K562 (cell line): ENCODE results near the gene THOP1. TPM values are rescaled to one million over a fixed set of nuclear protein-coding genes. Genes with fewer than 3 reads are reported as not detected.

Experiments
- ATAC-seq: fragments of 200-7000 bp; cut with Tn5 transposase; 3 replicates; pipeline ENCODE4 v1.9.1; 2020; ENCODE audit warnings: moderate library complexity
- BruUV-seq: library from RNA; stranded (reverse); fragments of 400-500 nt; replicated peaks from 2 replicates; lab custom pipeline; 2021; lab: Mats Ljungman, UMichigan
- CTCF ChIA-PET: fragments of 300-600 bp; formaldehyde crosslinking; extraction: SDS; loops from one replicate; lab custom pipeline; 2021; ENCODE audit warnings: low intra/inter-chr PET ratio; lab: Yijun Ruan, JAX
- POLR2A ChIA-PET: fragments of 300-600, 350-650 bp; sonication (Branson Sonifier 250); formaldehyde crosslinking; extraction: SDS; loops from one replicate; lab custom pipeline; 2021; ENCODE audit warnings: antibody characterized with exemption, inconsistent platforms; lab: Yijun Ruan, JAX
- DNase-seq, 4 experiments: peaks; one replicate each; pipeline versions ENCODE4 v3.0.0 to v3.0.0-alpha.2; 2011 to 2018; ENCODE audit warnings: low spot score in 3 of 4, mixed read lengths in 3 of 4; ENCODE audit errors: extremely low read depth in 1 of 4
- FAIRE-seq: peaks from 2 replicates; lab custom pipeline; 2011; peaks lifted over from hg19 to GRCh38; lab: Jason Lieb, UNC
- H2AFZ ChIP-seq: 2 replicates; pipeline ENCODE4 v1.6.0; 2011; ENCODE audit warnings: low read depth, low read length, control low read depth, inconsistent platforms
- H3K27ac ChIP-seq: fragments of 200-600 bp; 3 replicates; pipeline ENCODE4 v1.8.0; 2011; ENCODE audit warnings: low read depth, mild to moderate bottlenecking, control low read depth, inconsistent platforms, low read length, moderate library complexity, mixed read lengths; ENCODE audit errors: extremely low read depth
- H3K27me3 ChIP-seq, 2 experiments: fragments of 300-600 bp in 1 of 2; 2 replicates in 1 of 2; 3 replicates in 1 of 2; pipeline versions ENCODE4 v1.6.0 to v1.8.0; 2011; ENCODE audit warnings: inconsistent platforms in 2 of 2, low read length in 2 of 2, mild to moderate bottlenecking in 1 of 2, mixed read lengths in 1 of 2, moderate library complexity in 1 of 2; ENCODE audit not compliant: control insufficient read depth in 2 of 2, insufficient read depth in 2 of 2
- H3K36me3 ChIP-seq: fragments of 300-600 bp; 3 replicates; pipeline ENCODE4 v1.8.0; 2011; ENCODE audit warnings: mild to moderate bottlenecking, low read length, inconsistent platforms; ENCODE audit not compliant: control insufficient read depth, insufficient read depth
- H3K4me1 ChIP-seq, 2 experiments: fragments of 200-600 bp in 1 of 2; replicated peaks in 1 of 2; 2 replicates in 1 of 2; 3 replicates in 1 of 2; pipeline versions ENCODE4 v1.5.1 to v1.8.0; 2011; ENCODE audit warnings: inconsistent platforms in 2 of 2, low read length in 2 of 2, mild to moderate bottlenecking in 1 of 2, mixed read lengths in 1 of 2, moderate library complexity in 1 of 2; ENCODE audit not compliant: control insufficient read depth in 2 of 2, insufficient read depth in 2 of 2
- H3K4me2 ChIP-seq: 2 replicates; pipeline ENCODE4 v1.6.1; 2011; ENCODE audit warnings: low read length, control low read depth, inconsistent platforms, mixed read lengths; ENCODE audit not compliant: insufficient read depth
- H3K4me3 ChIP-seq: fragments of 200-600 bp; sonication (generic), shearing (Covaris generic); 2 replicates; pipeline ENCODE4 v1.5.1; 2016; ENCODE audit warnings: control low read depth, inconsistent platforms
- H3K79me2 ChIP-seq: fragments of 200-600 bp; 3 replicates; pipeline ENCODE4 v1.8.0; 2011; ENCODE audit warnings: low read length, inconsistent platforms; ENCODE audit not compliant: control insufficient read depth, insufficient read depth
- H3K9ac ChIP-seq, 2 experiments: 2 replicates each; pipeline versions ENCODE4 v1.6.0 to v1.6.1; 2011; ENCODE audit warnings: low read depth in 2 of 2, low read length in 2 of 2, control low read depth in 1 of 2, inconsistent platforms in 1 of 2, mild to moderate bottlenecking in 1 of 2, mixed read lengths in 1 of 2; ENCODE audit not compliant: insufficient read depth in 1 of 2
- H3K9me1 ChIP-seq: one replicate; pipeline ENCODE4 v1.6.0; 2011; ENCODE audit warnings: inconsistent platforms, mild to moderate bottlenecking, low read length, moderate library complexity; ENCODE audit not compliant: control insufficient read depth, insufficient read depth
- H3K9me3 ChIP-seq: replicated peaks from 2 replicates; pipeline ENCODE4 v1.5.1; 2011; ENCODE audit warnings: low read depth, low read length, inconsistent platforms; ENCODE audit not compliant: control insufficient read depth, insufficient read depth
- H4K20me1 ChIP-seq: replicated peaks from 2 replicates; pipeline ENCODE4 v1.6.1; 2011; ENCODE audit warnings: low read length, inconsistent platforms, mixed read lengths; ENCODE audit not compliant: control insufficient read depth, insufficient read depth
- ATF3 ChIP-seq, 2 experiments: fragments of 450-650 bp in 1 of 2; sonication (generic) in 1 of 2; formaldehyde crosslinking in 1 of 2; IDR thresholded peaks in 1 of 2; conservative IDR thresholded peaks in 1 of 2; 2 replicates each; pipeline versions ENCODE4 v1.6.1 to v1.8.1; 2016 to 2023; ENCODE audit warnings: mild to moderate bottlenecking in 2 of 2, moderate library complexity in 2 of 2, inconsistent platforms in 1 of 2, missing genetic modification reagents in 1 of 2
- HDAC1 ChIP-seq, 2 experiments: fragments of 450-650 bp; IDR thresholded peaks; 2 replicates each; pipeline ENCODE4 v1.6.1; 2016 to 2017; ENCODE audit warnings: inconsistent platforms in 1 of 2, mild to moderate bottlenecking in 1 of 2, moderate library complexity in 1 of 2
- HIVEP1 ChIP-seq: fragments of 250-450 bp; sonication (Bioruptor Pico); IDR thresholded peaks from 2 replicates; pipeline ENCODE4 v1.4.0; 2020; ENCODE audit warnings: mild to moderate bottlenecking
- IFI16 ChIP-seq: fragments of 250-450 bp; sonication (Bioruptor Pico); IDR thresholded peaks from 2 replicates; pipeline ENCODE4 v2.1.2; 2022; ENCODE audit warnings: mild to moderate bottlenecking, inconsistent platforms
- KDM5B ChIP-seq: fragments of 200-600 bp; sonication (generic); IDR thresholded peaks from 2 replicates; pipeline ENCODE4 v1.6.1; 2012; ENCODE audit warnings: low read depth, mild to moderate bottlenecking, moderate library complexity, low read length, control low read depth, inconsistent platforms; ENCODE audit not compliant: insufficient replicate concordance
- KLF1 ChIP-seq: fragments of 450-650 bp; IDR thresholded peaks from 2 replicates; pipeline ENCODE4 v1.6.1; 2016; ENCODE audit warnings: missing genetic modification characterization, missing compliant biosample characterization
- NCOR1 ChIP-seq: fragments of 450-650 bp; IDR thresholded peaks from 2 replicates; pipeline ENCODE4 v1.6.1; 2016; ENCODE audit warnings: mild to moderate bottlenecking, moderate library complexity
- NR1H2 ChIP-seq: sonication (generic); formaldehyde crosslinking; IDR thresholded peaks from 2 replicates; pipeline ENCODE4 v1.4.0; 2020; ENCODE audit warnings: mild to moderate bottlenecking, missing genetic modification reagents
- RFX1 ChIP-seq: fragments of 450-650 bp; IDR thresholded peaks from 2 replicates; pipeline ENCODE4 v1.6.1; 2016; ENCODE audit warnings: mild to moderate bottlenecking, moderate library complexity
- SMAD4 ChIP-seq: fragments of 250-450 bp; sonication (Bioruptor Pico); conservative IDR thresholded peaks from 2 replicates; pipeline ENCODE4 v1.8.0; 2021; ENCODE audit warnings: inconsistent platforms, mild to moderate bottlenecking, moderate library complexity
- SRSF9 ChIP-seq: fragments of 200-400 bp; formaldehyde crosslinking; IDR thresholded peaks from 2 replicates; pipeline ENCODE4 v1.6.1; 2017; ENCODE audit warnings: low read depth, low read length, borderline replicate concordance
- TBL1XR1 ChIP-seq, 2 experiments: IDR thresholded peaks; 2 replicates each; pipeline ENCODE4 v1.6.1; 2012; ENCODE audit warnings: improper control_type of control experiment in 2 of 2, low read length in 2 of 2, mild to moderate bottlenecking in 1 of 2
- TCF7 ChIP-seq: sonication (generic); IDR thresholded peaks from 2 replicates; pipeline ENCODE4 v1.6.1; 2016; ENCODE audit warnings: antibody characterized with exemption, borderline replicate concordance
- TRIM28 ChIP-seq: fragments of 450-650 bp; IDR thresholded peaks from 2 replicates; pipeline ENCODE4 v1.6.1; 2017
- ZFP91 ChIP-seq: sonication (generic); formaldehyde crosslinking; IDR thresholded peaks from 2 replicates; pipeline ENCODE4 v1.8.0; 2022; ENCODE audit warnings: mild to moderate bottlenecking, missing genetic modification reagents
- ZNF239 ChIP-seq: fragments of 250-450 bp; sonication (Bioruptor Pico); IDR thresholded peaks from 2 replicates; pipeline ENCODE4 v1.4.0; 2020; ENCODE audit warnings: mild to moderate bottlenecking
- ZNF717 ChIP-seq: fragments of 250-450 bp; sonication (Bioruptor Pico); IDR thresholded peaks from 2 replicates; pipeline ENCODE4 v1.5.0; 2021
- WGBS: fragments of 100-300 bp; shearing (Covaris generic); methylation state at CpG from one replicate; pipeline ENCODE4 v1.1.6; 2016; ENCODE audit warnings: low coverage, mixed read lengths; ENCODE audit not compliant: insufficient coverage; ENCODE audit errors: missing lambda C conversion rate; 5-methylcytosine and 5-hydroxymethylcytosine counted together
- in situ Hi-C: fragments of 300-500 bp; cut with MboI; formaldehyde crosslinking; loops from 4 replicates; pipeline ENCODE4 v1.15.0; 2018; ENCODE audit warnings: inconsistent platforms, mixed read lengths
- intact Hi-C: fragments of 100-400 bp; cut with micrococcal nuclease; formaldehyde crosslinking; loops from 2 replicates; pipeline ENCODE4 v1.14.2; 2022
- polyA plus RNA-seq, 8 experiments: library from polyadenylated mRNA; depleted of rRNA in 4 of 8; stranded (reverse) in 5 of 8; unstranded in 3 of 8; fragments of >200 nt; fragmentation: Nextera tagmentation in 2 of 8; fragmentation: Illumina TruSeq in 1 of 8; extraction: Ambion mirVana in 2 of 8; extraction: Trizol in 1 of 8; gene quantifications; 2 replicates each; pipeline versions ENCODE4 v1.2.1 to v1.2.3, GENCODE V29; 2011 to 2014; ENCODE audit warnings: inconsistent platforms in 1 of 8, missing spikeins in 1 of 8
- total RNA-seq, 7 experiments: library from RNA; depleted of rRNA in 6 of 7; stranded (reverse); fragments of >200 nt in 6 of 7; fragmentation: Illumina TruSeq in 2 of 7; extraction: Trizol in 2 of 7; gene quantifications; 2 replicates each; pipeline versions ENCODE4 v1.2.1 to v1.2.3, GENCODE V29; 2011 to 2021; ENCODE audit warnings: low replicate concordance in 1 of 7
- TF ChIP-seq, protein P1 (sequence below): fragments of 450-650 bp; IDR thresholded peaks from 2 replicates; pipeline ENCODE4 v1.6.1; 2016; ENCODE audit warnings: low read depth, mild to moderate bottlenecking, moderate library complexity

THOP1 gene
- total and polyA plus RNA-seq, 9 of the 15 experiments (the other 6 are each of a cell fraction or from before 2014, with no cell fraction given): 1.3 to 255 (median 96.1) TPM

DNA sequence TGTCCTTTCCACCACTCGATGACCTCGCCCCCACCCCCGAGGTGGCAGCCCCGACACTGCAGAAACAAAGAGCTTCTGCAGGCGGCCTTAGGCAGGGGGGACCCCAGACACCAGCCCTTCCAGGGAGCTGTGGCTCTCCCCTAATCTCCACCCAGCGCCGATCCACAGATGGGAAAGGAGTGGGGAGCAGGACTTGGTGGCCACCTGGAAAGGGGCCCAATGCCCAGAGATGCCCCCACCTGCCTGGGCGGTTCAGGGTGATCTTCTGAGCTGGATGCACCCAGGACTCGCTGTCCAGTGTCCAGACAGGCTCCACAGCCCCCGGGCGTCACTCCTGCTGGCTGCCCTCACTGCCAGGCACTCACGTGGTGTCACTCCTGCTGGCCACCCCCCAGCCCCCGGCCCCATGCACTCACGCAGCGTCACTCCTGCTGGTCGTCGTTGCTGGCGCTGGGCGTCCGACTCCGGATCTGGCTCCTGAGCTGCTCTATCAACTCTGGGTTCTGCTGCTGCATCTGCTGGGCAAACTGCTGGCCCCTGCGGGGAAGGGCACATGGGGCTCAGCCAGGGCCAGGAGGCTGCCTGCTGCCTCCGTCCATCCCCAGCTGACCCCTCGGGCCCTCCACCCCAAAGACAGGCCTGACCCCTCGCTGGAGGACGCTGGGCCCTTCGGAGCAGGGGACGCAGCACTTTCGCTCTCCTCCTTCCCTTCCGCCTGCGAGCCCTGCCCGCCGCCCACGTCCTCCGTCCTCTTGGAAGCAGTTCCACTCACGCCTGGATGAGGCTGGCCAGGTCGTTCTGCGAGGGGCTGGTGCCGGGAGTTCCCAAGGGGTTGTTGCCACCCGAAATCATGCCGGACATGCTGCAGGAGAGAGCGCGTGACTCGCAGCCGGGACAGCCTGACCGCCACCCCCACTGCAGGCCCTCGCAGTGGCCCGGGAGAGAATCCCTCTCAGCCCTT lies 28.1 kb upstream of the THOP1 start:
- DNase-seq (no peak), ATAC-seq (no peak), FAIRE-seq (no peak)
- TF ChIP-seq TRIM28: no peak
- TF ChIP-seq SRSF9: no peak
- TF ChIP-seq KDM5B: no peak
- no peak for TF ChIP-seq ZNF239 (CRISPR knock-in tag)
- TF ChIP-seq TBL1XR1 (IDR thresholded peaks at IDR 0.05; ENCODE audit: low read length in 2 of 2): no peak
- TF ChIP-seq NCOR1: no peak
- TF ChIP-seq HDAC1 (IDR thresholded peaks at IDR 0.05): no peak
- no peak for TF ChIP-seq ATF3 (IDR thresholded peaks at IDR 0.05)
- no peak for TF ChIP-seq ATF3 (CRISPR knock-in tag; conservative IDR thresholded peaks at IDR 0.05)
- TF ChIP-seq TCF7: no peak
- no peak for TF ChIP-seq SMAD4 (CRISPR knock-in tag)
- TF ChIP-seq HIVEP1 (CRISPR knock-in tag): no peak
- TF ChIP-seq ZFP91: no peak
- TF ChIP-seq ZNF717 (CRISPR knock-in tag): no peak
- TF ChIP-seq KLF1: no peak
- TF ChIP-seq NR1H2 (CRISPR knock-in tag): no peak
- TF ChIP-seq RFX1: no peak
- TF ChIP-seq IFI16: no peak
- TF ChIP-seq, protein P1, sequence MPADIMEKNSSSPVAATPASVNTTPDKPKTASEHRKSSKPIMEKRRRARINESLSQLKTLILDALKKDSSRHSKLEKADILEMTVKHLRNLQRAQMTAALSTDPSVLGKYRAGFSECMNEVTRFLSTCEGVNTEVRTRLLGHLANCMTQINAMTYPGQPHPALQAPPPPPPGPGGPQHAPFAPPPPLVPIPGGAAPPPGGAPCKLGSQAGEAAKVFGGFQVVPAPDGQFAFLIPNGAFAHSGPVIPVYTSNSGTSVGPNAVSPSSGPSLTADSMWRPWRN: no peak
- H4K20me1 ChIP-seq: no peaks in the 10 kb centered on the region
- no peak overlapping the region for H3K4me2 ChIP-seq
- no peak overlapping the region for H2AFZ ChIP-seq
- H3K27ac ChIP-seq: no peak overlapping the region
- H3K4me3 ChIP-seq: no peak overlapping the region
- H3K27me3 ChIP-seq: no peaks in the 10 kb centered on the region
- in situ Hi-C loops (no loop called here), intact Hi-C loops (no loop called here)
- no peaks in the 10 kb centered on the region for H3K9me1 ChIP-seq
- H3K9me3 ChIP-seq: no peaks in the 10 kb centered on the region
- 97% methylated on average over 33 of the region's 48 CpGs for WGBS
- H3K36me3 ChIP-seq: peaks cover 84% of the 10 kb centered on the region; the same call in 2 of the 3 replicates
- no peak overlapping the region; a peak in 1 of 4 replicates for H3K9ac ChIP-seq
- CTCF ChIA-PET: interaction anchor here (0.6 kb wide), 1 partner anchor 511 kb away, joined by 6 read pairs; no protein-coding TSS in a partner anchor
- POLR2A ChIA-PET: interaction anchor here (1.1 kb wide), 1 partner anchor 18 kb away, joined by 3 read pairs; no protein-coding TSS in a partner anchor
- H3K79me2 ChIP-seq: no peaks in the 10 kb centered on the region
- BruUV-seq: no TSS peak
- H3K4me1 ChIP-seq: peaks cover 0 to 12% of the 10 kb centered on the region in 2 experiments; a peak in 1 of 5 replicates
